ENCODE results near the gene ENPP1.

Gene ENPP1

GRCh38 chr6:131808460-131809269 is 845 bp downstream of the ENPP1 start:
- Histone ChIP-seq H3K27ac (ENCODE audit: low read depth, low read length) (no peak overlapping the region), H3K27me3 (ENCODE audit: insufficient read depth, low read length) (no peaks in the 10 kb centered on the region), H2AFZ (ENCODE audit: low read length, unreplicated experiment) (no peak overlapping the region), H3K4me1 (ENCODE audit: control insufficient read depth, insufficient read depth, low read length, unreplicated experiment) (peaks cover 5% of the 10 kb centered on the region), H3K36me3 (ENCODE audit: insufficient read depth, low read length) (no peaks in the 10 kb centered on the region), H3K4me3 (ENCODE audit: low read depth, low read length) (peak overlapping the region; percentile 77), H3K79me2 (ENCODE audit: control insufficient read depth, insufficient read depth, low read length, unreplicated experiment) (no peaks in the 10 kb centered on the region)

- no peak overlapping the region for H3K4me3 ChIP-seq (ENCODE audit: low read depth, low read length)
- H3K27me3 ChIP-seq (ENCODE audit: insufficient read depth, low read length), result no peaks in the 10 kb centered on the region
- no peaks in the 10 kb centered on the region for H3K36me3 ChIP-seq (ENCODE audit: insufficient read depth, low read length)
- H3K4me1 ChIP-seq (ENCODE audit: control insufficient read depth, insufficient read depth, low read length, unreplicated experiment), result peaks cover 5% of the 10 kb centered on the region
- H3K27ac ChIP-seq (ENCODE audit: low read depth, low read length), result no peak overlapping the region
- no peaks in the 10 kb centered on the region for H3K79me2 ChIP-seq (ENCODE audit: control insufficient read depth, insufficient read depth, low read length, unreplicated experiment)
- no peak overlapping the region for H2AFZ ChIP-seq (ENCODE audit: low read length, unreplicated experiment)
Observed at GRCh38 chr6:131811500-131811899, 3.7 kb downstream of the ENPP1 start.

- H3K27me3 ChIP-seq (ENCODE audit: insufficient read depth, low read length), result no peaks in the 10 kb centered on the region
- H2AFZ ChIP-seq (ENCODE audit: low read length, unreplicated experiment), result no peak overlapping the region
- H3K79me2 ChIP-seq (ENCODE audit: control insufficient read depth, insufficient read depth, low read length, unreplicated experiment), result no peaks in the 10 kb centered on the region
- H3K27ac ChIP-seq (ENCODE audit: low read depth, low read length), result no peak overlapping the region
- H3K36me3 ChIP-seq (ENCODE audit: insufficient read depth, low read length), result no peaks in the 10 kb centered on the region
- no peaks in the 10 kb centered on the region for H3K4me1 ChIP-seq (ENCODE audit: control insufficient read depth, insufficient read depth, low read length, unreplicated experiment)
- no peak overlapping the region for H3K4me3 ChIP-seq (ENCODE audit: low read depth, low read length)
Observed at GRCh38 chr6:131813991-131814390, 6.2 kb downstream of the ENPP1 start.

- no peaks in the 10 kb centered on the region for H3K79me2 ChIP-seq (ENCODE audit: control insufficient read depth, insufficient read depth, low read length, unreplicated experiment)
- H3K27me3 ChIP-seq (ENCODE audit: insufficient read depth, low read length), result no peaks in the 10 kb centered on the region
- H3K4me3 ChIP-seq (ENCODE audit: low read depth, low read length), result no peak overlapping the region
- no peak overlapping the region for H3K27ac ChIP-seq (ENCODE audit: low read depth, low read length)
- no peak overlapping the region for H2AFZ ChIP-seq (ENCODE audit: low read length, unreplicated experiment)
- H3K36me3 ChIP-seq (ENCODE audit: insufficient read depth, low read length), result no peaks in the 10 kb centered on the region
- H3K4me1 ChIP-seq (ENCODE audit: control insufficient read depth, insufficient read depth, low read length, unreplicated experiment), result no peaks in the 10 kb centered on the region
Observed at GRCh38 chr6:131816869-131817268, 9.0 kb downstream of the ENPP1 start.

- H3K36me3 ChIP-seq (ENCODE audit: insufficient read depth, low read length), result no peaks in the 10 kb centered on the region
- H3K79me2 ChIP-seq (ENCODE audit: control insufficient read depth, insufficient read depth, low read length, unreplicated experiment), result no peaks in the 10 kb centered on the region
- H3K27ac ChIP-seq (ENCODE audit: low read depth, low read length), result no peak overlapping the region
- H3K27me3 ChIP-seq (ENCODE audit: insufficient read depth, low read length), result no peaks in the 10 kb centered on the region
- no peaks in the 10 kb centered on the region for H3K4me1 ChIP-seq (ENCODE audit: control insufficient read depth, insufficient read depth, low read length, unreplicated experiment)
- H3K4me3 ChIP-seq (ENCODE audit: low read depth, low read length), result no peak overlapping the region
- peak overlapping the region; percentile 46 for H2AFZ ChIP-seq (ENCODE audit: low read length, unreplicated experiment)
Observed at GRCh38 chr6:131819572-131820124, 11.8 kb downstream of the ENPP1 start.

- no peaks in the 10 kb centered on the region for H3K27me3 ChIP-seq (ENCODE audit: insufficient read depth, low read length)
- no peaks in the 10 kb centered on the region for H3K36me3 ChIP-seq (ENCODE audit: insufficient read depth, low read length)
- no peak overlapping the region for H3K27ac ChIP-seq (ENCODE audit: low read depth, low read length)
- peaks cover 5% of the 10 kb centered on the region for H3K4me1 ChIP-seq (ENCODE audit: control insufficient read depth, insufficient read depth, low read length, unreplicated experiment)
- no peak overlapping the region for H2AFZ ChIP-seq (ENCODE audit: low read length, unreplicated experiment)
- no peak overlapping the region for H3K4me3 ChIP-seq (ENCODE audit: low read depth, low read length)
- no peaks in the 10 kb centered on the region for H3K79me2 ChIP-seq (ENCODE audit: control insufficient read depth, insufficient read depth, low read length, unreplicated experiment)
Observed at GRCh38 chr6:131821010-131821807, 13.4 kb downstream of the ENPP1 start.

GRCh38 chr6:131822119-131822518 is 14.3 kb downstream of the ENPP1 start:
- Histone ChIP-seq H3K4me1 (ENCODE audit: control insufficient read depth, insufficient read depth, low read length, unreplicated experiment) (peaks cover 7% of the 10 kb centered on the region), H2AFZ (ENCODE audit: low read length, unreplicated experiment) (no peak overlapping the region), H3K4me3 (ENCODE audit: low read depth, low read length) (no peak overlapping the region), H3K79me2 (ENCODE audit: control insufficient read depth, insufficient read depth, low read length, unreplicated experiment) (no peaks in the 10 kb centered on the region), H3K27ac (ENCODE audit: low read depth, low read length) (no peak overlapping the region), H3K36me3 (ENCODE audit: insufficient read depth, low read length) (no peaks in the 10 kb centered on the region), H3K27me3 (ENCODE audit: insufficient read depth, low read length) (no peaks in the 10 kb centered on the region)

- H3K4me3 ChIP-seq (ENCODE audit: low read depth, low read length), result no peak overlapping the region
- H3K27ac ChIP-seq (ENCODE audit: low read depth, low read length), result no peak overlapping the region
- H3K27me3 ChIP-seq (ENCODE audit: insufficient read depth, low read length), result no peaks in the 10 kb centered on the region
- H3K79me2 ChIP-seq (ENCODE audit: control insufficient read depth, insufficient read depth, low read length, unreplicated experiment), result no peaks in the 10 kb centered on the region
- peaks cover 7% of the 10 kb centered on the region for H3K4me1 ChIP-seq (ENCODE audit: control insufficient read depth, insufficient read depth, low read length, unreplicated experiment)
- no peak overlapping the region for H2AFZ ChIP-seq (ENCODE audit: low read length, unreplicated experiment)
- H3K36me3 ChIP-seq (ENCODE audit: insufficient read depth, low read length), result no peaks in the 10 kb centered on the region
Observed at GRCh38 chr6:131823276-131823902, 15.6 kb downstream of the ENPP1 start.

- no peaks in the 10 kb centered on the region for H3K79me2 ChIP-seq (ENCODE audit: control insufficient read depth, insufficient read depth, low read length, unreplicated experiment)
- H3K4me3 ChIP-seq (ENCODE audit: low read depth, low read length), result no peak overlapping the region
- H3K27ac ChIP-seq (ENCODE audit: low read depth, low read length), result no peak overlapping the region
- peaks cover 7% of the 10 kb centered on the region for H3K4me1 ChIP-seq (ENCODE audit: control insufficient read depth, insufficient read depth, low read length, unreplicated experiment)
- no peaks in the 10 kb centered on the region for H3K36me3 ChIP-seq (ENCODE audit: insufficient read depth, low read length)
- no peaks in the 10 kb centered on the region for H3K27me3 ChIP-seq (ENCODE audit: insufficient read depth, low read length)
- no peak overlapping the region for H2AFZ ChIP-seq (ENCODE audit: low read length, unreplicated experiment)
Observed at GRCh38 chr6:131825946-131826345, 18.1 kb downstream of the ENPP1 start.

GRCh38 chr6:131828080-131828479 is 20.3 kb downstream of the ENPP1 start:
- Histone ChIP-seq H3K27ac (ENCODE audit: low read depth, low read length) (no peak overlapping the region), H2AFZ (ENCODE audit: low read length, unreplicated experiment) (no peak overlapping the region), H3K27me3 (ENCODE audit: insufficient read depth, low read length) (no peaks in the 10 kb centered on the region), H3K36me3 (ENCODE audit: insufficient read depth, low read length) (no peaks in the 10 kb centered on the region), H3K4me1 (ENCODE audit: control insufficient read depth, insufficient read depth, low read length, unreplicated experiment) (peaks cover 17% of the 10 kb centered on the region), H3K79me2 (ENCODE audit: control insufficient read depth, insufficient read depth, low read length, unreplicated experiment) (no peaks in the 10 kb centered on the region), H3K4me3 (ENCODE audit: low read depth, low read length) (no peak overlapping the region)
